Gastroesophageal sphincter (tissue), 4 donors: ENCODE results near the gene CYB561D1. TPM values are rescaled to one million over a fixed set of nuclear protein-coding genes. Genes with fewer than 3 reads are reported as not detected.

Experiments
- ATAC-seq: fragments of 150-250 bp; one replicate; pipeline ENCODE4 v1.9.1; 2016; ENCODE audit warnings: mild to moderate bottlenecking, moderate library complexity
- H3K27ac ChIP-seq, 4 donors: fragments of 200-600 bp; sonication (generic) in 3 of 4; 1 replicate in 3 of 4; 2 replicates in 1 of 4; pipeline ENCODE4 v1.5.1; 2016 to 2019
- H3K27me3 ChIP-seq: fragments of 200-600 bp; sonication (generic); one replicate; pipeline ENCODE4 v1.5.1; 2019
- H3K36me3 ChIP-seq, 2 donors: fragments of 200-600 bp; sonication (generic); one replicate each; pipeline ENCODE4 v1.5.1; 2019; ENCODE audit warnings: control low read depth in 1 of 2
- H3K4me1 ChIP-seq, 3 donors: fragments of 200-600 bp; sonication (generic); 1 replicate in 2 of 3; 2 replicates in 1 of 3; pipeline ENCODE4 v1.5.1; 2016 to 2019; ENCODE audit warnings: control low read depth in 2 of 3
- H3K4me3 ChIP-seq, 2 donors: fragments of 200-600 bp; sonication (generic); one replicate each; pipeline ENCODE4 v1.5.1; 2019; ENCODE audit warnings: mild to moderate bottlenecking in 1 of 2, moderate library complexity in 1 of 2
- H3K9me3 ChIP-seq, 3 donors: fragments of 200-600 bp; sonication (generic); one replicate each; pipeline ENCODE4 v1.5.1; 2017 to 2019; ENCODE audit warnings: control low read depth in 2 of 3
- CTCF ChIP-seq, 4 experiments: fragments of 200-600 bp in 2 of 4; fragments of 450-650 bp in 2 of 4; sonication (generic) in 1 of 4; IDR thresholded peaks; one replicate each; pipeline ENCODE4 v1.5.1; 2017 to 2019; ENCODE audit warnings: antibody characterized with exemption in 4 of 4, mild to moderate bottlenecking in 2 of 4, moderate library complexity in 2 of 4
- EP300 ChIP-seq: sonication (generic); formaldehyde crosslinking; IDR thresholded peaks from one replicate; pipeline ENCODE4 v1.6.1; 2017; ENCODE audit warnings: antibody characterized with exemption, mild to moderate bottlenecking
- POLR2A ChIP-seq, 2 donors: fragments of 450-650 bp; IDR thresholded peaks; one replicate each; pipeline ENCODE4 v1.6.1; 2017; ENCODE audit warnings: antibody characterized with exemption in 2 of 2, mild to moderate bottlenecking in 2 of 2, moderate library complexity in 1 of 2
- POLR2AphosphoS5 ChIP-seq: sonication (generic); formaldehyde crosslinking; IDR thresholded peaks from one replicate; pipeline ENCODE4 v1.6.1; 2017; ENCODE audit warnings: antibody characterized with exemption
- WGBS, 2 donors: methylation state at CpG; one replicate each; pipeline ENCODE4 v1.1.5; 2018; ENCODE audit warnings: low coverage in 1 of 2; 5-methylcytosine and 5-hydroxymethylcytosine counted together
- total RNA-seq, 4 donors: library from RNA; depleted of rRNA; stranded (reverse); fragments of >200 nt; gene quantifications; one replicate each; pipeline ENCODE4 v1.1.0, GENCODE V29; 2016

Gene CYB561D1
- total RNA-seq, 4 donors from 2014 or later: 8.3 to 15.9 (median 10.7) TPM

GRCh38 chr1:109542657-109543056 lies 48.8 kb downstream of the CYB561D1 start:
- Histone ChIP-seq H3K27me3 (no peaks in the 10 kb centered on the region), H3K4me3 (no peak overlapping the region), H3K27ac (no peak overlapping the region), H3K4me1 (peaks cover 5 to 15% (median 5%) of the 10 kb centered on the region in 3 donors), H3K36me3 (no peaks in the 10 kb centered on the region), H3K9me3 (no peaks in the 10 kb centered on the region)
- WGBS, 2 donors: 78% methylated on average over 5 of the region's 10 CpGs; no CpG with 5 or more reads in 1 of the 2 donors
- ATAC-seq: no peak
- TF ChIP-seq EP300 (no peak), CTCF (IDR thresholded peaks at IDR 0.05) (no peak), POLR2A (IDR thresholded peaks at IDR 0.05) (no peak), POLR2AphosphoS5 (no peak)

GRCh38 chr1:109543283-109543987 lies 49.5 kb downstream of the CYB561D1 start:
- H3K9me3 ChIP-seq: no peaks in the 10 kb centered on the region
- no peak for TF ChIP-seq CTCF (IDR thresholded peaks at IDR 0.05)
- no peak for TF ChIP-seq EP300
- TF ChIP-seq POLR2AphosphoS5: no peak
- TF ChIP-seq POLR2A (IDR thresholded peaks at IDR 0.05): no peak
- 80 to 89% methylated on average over 2 to 8 of the region's 24 CpGs for WGBS, 2 donors
- ATAC-seq: no peak
- H3K27me3 ChIP-seq: no peaks in the 10 kb centered on the region
- H3K4me1 ChIP-seq: peaks cover 5 to 17% (median 5%) of the 10 kb centered on the region in 3 donors
- no peak overlapping the region for H3K27ac ChIP-seq
- H3K4me3 ChIP-seq: no peak overlapping the region
- H3K36me3 ChIP-seq: no peaks in the 10 kb centered on the region

- H3K9me3 ChIP-seq: no peaks in the 10 kb centered on the region
- no peak for ATAC-seq
- no peaks in the 10 kb centered on the region for H3K27me3 ChIP-seq
- H3K4me1 ChIP-seq: peaks cover 5 to 21% (median 5%) of the 10 kb centered on the region in 3 donors
- 35 to 37% methylated on average over 2 to 3 of the region's 14 CpGs for WGBS, 2 donors
- no peak overlapping the region for H3K27ac ChIP-seq
- H3K4me3 ChIP-seq: no peak overlapping the region
- no peaks in the 10 kb centered on the region for H3K36me3 ChIP-seq
- no peak for TF ChIP-seq POLR2A (IDR thresholded peaks at IDR 0.05)
- TF ChIP-seq EP300: no peak
- TF ChIP-seq CTCF (IDR thresholded peaks at IDR 0.05): no peak
- no peak for TF ChIP-seq POLR2AphosphoS5
These were observed 50.3 kb downstream of the CYB561D1 start for GRCh38 chr1:109543988-109544735.

DNA sequence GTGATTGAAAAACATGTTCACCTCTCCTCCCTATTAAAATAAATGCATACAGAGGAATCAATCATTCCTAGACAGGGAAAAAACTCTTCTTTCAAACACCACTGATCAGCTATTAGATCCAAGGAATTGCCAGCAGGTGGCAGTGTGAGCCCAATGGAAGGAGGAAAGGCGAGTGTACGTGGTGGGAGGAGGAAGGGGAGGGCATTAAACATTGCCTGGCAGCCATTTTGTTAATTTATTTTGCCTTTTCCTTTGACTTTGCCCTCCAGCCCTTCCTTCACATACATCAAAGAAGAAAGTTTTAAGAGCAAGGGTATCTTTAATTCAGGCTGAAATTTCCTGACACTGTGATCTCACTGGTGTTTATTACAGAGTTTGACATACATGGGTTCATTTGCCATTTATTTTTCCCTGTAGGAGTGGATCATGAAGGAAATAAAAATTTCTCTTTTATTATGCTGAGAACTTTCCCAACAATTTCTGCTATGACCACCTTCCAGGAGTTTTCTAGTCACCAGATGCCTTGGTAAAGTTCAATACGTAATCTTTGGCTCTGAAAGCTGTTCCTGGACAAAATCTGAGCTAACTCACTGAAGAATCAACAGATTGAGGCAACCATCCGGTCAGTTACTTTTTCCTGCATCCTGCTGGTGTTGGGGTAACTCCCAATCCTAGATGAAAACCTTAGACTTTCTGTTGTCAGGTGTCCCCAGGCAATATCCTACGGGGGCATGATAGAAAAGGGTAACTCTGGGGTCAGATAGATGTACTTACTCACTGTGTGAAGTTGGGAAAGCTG lies 52.6 kb downstream of the CYB561D1 start:
- no peak for TF ChIP-seq EP300
- TF ChIP-seq CTCF (IDR thresholded peaks at IDR 0.05): peak in 3 of 4 experiments; percentile 91 to 94 (median 92)
- 35 to 41% methylated on average over 5 of the region's 5 CpGs for WGBS, 2 donors
- H3K4me3 ChIP-seq: peak overlapping the region in 1 of 2 donors; percentile 14
- H3K4me1 ChIP-seq: peaks cover 5 to 44% (median 12%) of the 10 kb centered on the region in 3 donors
- H3K27me3 ChIP-seq: no peaks in the 10 kb centered on the region
- H3K36me3 ChIP-seq: no peaks in the 10 kb centered on the region
- H3K9me3 ChIP-seq: no peaks in the 10 kb centered on the region
- ATAC-seq: peak; percentile 71
- peak overlapping the region; percentile 62 to 97 (median 96) for H3K27ac ChIP-seq
